GM06990 (cell line): Measurements from ENCODE around the gene MRPL10.

Experiments used
- DNase-seq: peaks from one replicate; pipeline ENCODE4 v3.0.0-alpha.2; 2011; ENCODE audit not compliant: insufficient read length; ENCODE audit errors: extremely low read depth
- H3K27me3 ChIP-seq: replicated peaks from 2 replicates; pipeline ENCODE4 v1.6.0; 2011; ENCODE audit warnings: low read length; ENCODE audit not compliant: control insufficient read depth, insufficient read depth
- H3K36me3 ChIP-seq: 2 replicates; pipeline ENCODE4 v1.5.1; 2011; ENCODE audit warnings: low read length; ENCODE audit not compliant: control insufficient read depth, insufficient read depth
- H3K4me3 ChIP-seq: replicated peaks from 2 replicates; pipeline ENCODE4 v1.5.1; 2011; ENCODE audit warnings: low read depth, mild to moderate bottlenecking, control low read depth, low read length
- CTCF ChIP-seq: IDR thresholded peaks from 2 replicates; pipeline ENCODE4 v1.5.1; 2011; ENCODE audit warnings: low read length, control low read depth, mild to moderate bottlenecking, inconsistent platforms; ENCODE audit not compliant: insufficient read depth, poor library complexity, severe bottlenecking

MRPL10 gene

GRCh38 chr17:47853616-47854015 is 22.3 kb upstream of the MRPL10 start:
- Histone ChIP-seq H3K27me3 (peaks cover 6% of the 10 kb centered on the region), H3K4me3 (no peak overlapping the region), H3K36me3 (no peaks in the 10 kb centered on the region)
- no peak for TF ChIP-seq CTCF
- no peak for DNase-seq

- Histone ChIP-seq H3K27me3 (peaks cover 8% of the 10 kb centered on the region), H3K36me3 (no peaks in the 10 kb centered on the region), H3K4me3 (no peak overlapping the region)
- no peak for TF ChIP-seq CTCF
- no peak for DNase-seq
Observed at GRCh38 chr17:47852113-47852949, 21.0 kb upstream of the MRPL10 start.

- TF ChIP-seq CTCF: no peak
- Histone ChIP-seq H3K27me3 (peaks cover 8% of the 10 kb centered on the region), H3K36me3 (no peaks in the 10 kb centered on the region), H3K4me3 (no peak overlapping the region)
- DNase-seq: no peak
Observed at GRCh38 chr17:47851764-47852112, 20.4 kb upstream of the MRPL10 start.

GRCh38 chr17:47850692-47851573 is 19.6 kb upstream of the MRPL10 start, which contains the start of gene SP6:
SP6 (minus strand) TSS chr17:47851163; CDS start chr17:47848429, 2,734 bp downstream.
- no peak for DNase-seq
- no peak for TF ChIP-seq CTCF
- Histone ChIP-seq H3K27me3 (peaks cover 8% of the 10 kb centered on the region), H3K4me3 (no peak within 1 kb of the TSS), H3K36me3 (no peaks in the 10 kb centered on the region)

- no peak overlapping the region for H3K4me3 ChIP-seq
- no peak for TF ChIP-seq CTCF
- DNase-seq: no peak
- H3K27me3 ChIP-seq: peaks cover 8% of the 10 kb centered on the region
- no peaks in the 10 kb centered on the region for H3K36me3 ChIP-seq
Observed at GRCh38 chr17:47850373-47850691, 19.0 kb upstream of the MRPL10 start.
